HK-2 (cell line): ENCODE results near the gene METTL25.

ENCODE experiments used
- DNase-seq: peaks from one replicate; pipeline ENCODE4 v3.0.0-alpha.2; 2018; ENCODE audit not compliant: unreplicated experiment

The METTL25 gene

GRCh38 chr12:82468563-82468962 is 110.2 kb downstream of the METTL25 start:
- DNase-seq = no peak

- DNase-seq = no peak
These were observed 112.7 kb downstream of the METTL25 start for GRCh38 chr12:82470906-82471512.

GRCh38 chr12:82473111-82473754 is 114.9 kb downstream of the METTL25 start:
- DNase-seq = no peak

GRCh38 chr12:82474181-82474797 is 116.0 kb downstream of the METTL25 start:
- no peak for DNase-seq

- no peak for DNase-seq
These were observed 116.5 kb downstream of the METTL25 start for GRCh38 chr12:82474798-82475184.

- DNase-seq = no peak
These were observed 116.9 kb downstream of the METTL25 start for GRCh38 chr12:82475211-82475610.

GRCh38 chr12:82476511-82476910 is 118.2 kb downstream of the METTL25 start:
- no peak for DNase-seq

GRCh38 chr12:82479511-82479910 is 121.2 kb downstream of the METTL25 start:
- no peak for DNase-seq

GRCh38 chr12:82480606-82481005 is 122.3 kb downstream of the METTL25 start:
- no peak for DNase-seq

GRCh38 chr12:82481954-82482353 is 123.6 kb downstream of the METTL25 start:
- DNase-seq = no peak

GRCh38 chr12:82486524-82487235 is 128.4 kb downstream of the METTL25 start:
- no peak for DNase-seq

GRCh38 chr12:82504409-82504808 is 146.1 kb downstream of the METTL25 start:
- no peak for DNase-seq

- DNase-seq = no peak
These were observed 146.8 kb downstream of the METTL25 start for GRCh38 chr12:82505150-82505549.

- DNase-seq = no peak
These were observed 149.4 kb downstream of the METTL25 start for GRCh38 chr12:82507686-82508085.

GRCh38 chr12:82510386-82510785 is 152.1 kb downstream of the METTL25 start:
- no peak for DNase-seq

- no peak for DNase-seq
These were observed 156.6 kb downstream of the METTL25 start for GRCh38 chr12:82514880-82515279.

GRCh38 chr12:82515652-82516051 is 157.3 kb downstream of the METTL25 start:
- DNase-seq = no peak

- DNase-seq = no peak
These were observed 158.7 kb downstream of the METTL25 start for GRCh38 chr12:82517027-82517426.

GRCh38 chr12:82517808-82518207 is 159.5 kb downstream of the METTL25 start:
- DNase-seq = no peak

GRCh38 chr12:82519510-82519909 is 161.2 kb downstream of the METTL25 start:
- DNase-seq = no peak

GRCh38 chr12:82522285-82522684 is 164.0 kb downstream of the METTL25 start:
- no peak for DNase-seq

GRCh38 chr12:82522762-82523161 is 164.4 kb downstream of the METTL25 start:
- no peak for DNase-seq

- no peak for DNase-seq
These were observed 165.7 kb downstream of the METTL25 start for GRCh38 chr12:82523996-82524395.
